Sigmoid colon (tissue), 7 donors: ENCODE measurements around the gene SDHC. TPM values are rescaled to one million over a fixed set of nuclear protein-coding genes. Genes with fewer than 3 reads are reported as not detected.

ENCODE experiments used
- DNase-seq: peaks from one replicate; pipeline ENCODE4 v3.0.0-alpha.2; 2019
- H3K27ac ChIP-seq, 4 donors: fragments of 200-600 bp; sonication (generic); one replicate each; pipeline ENCODE4 v1.5.1; 2016 to 2019; ENCODE audit warnings: mild to moderate bottlenecking in 1 of 4
- H3K27me3 ChIP-seq, 3 donors: fragments of 200-600 bp; sonication (generic); one replicate each; pipeline ENCODE4 v1.5.1; 2019; ENCODE audit warnings: mild to moderate bottlenecking in 1 of 3
- H3K36me3 ChIP-seq, 4 donors: fragments of 200-600 bp; sonication (generic); one replicate each; pipeline ENCODE4 v1.5.1; 2016 to 2019
- H3K4me1 ChIP-seq, 4 donors: fragments of 200-600 bp; sonication (generic); one replicate each; pipeline ENCODE4 v1.5.1; 2017 to 2019
- H3K4me3 ChIP-seq, 4 donors: fragments of 200-600 bp; sonication (generic); one replicate each; pipeline ENCODE4 v1.5.1; 2017 to 2019; ENCODE audit warnings: mild to moderate bottlenecking in 2 of 4, moderate library complexity in 1 of 4
- H3K9me3 ChIP-seq, 4 donors: fragments of 200-600 bp in 3 of 4; sonication (generic) in 3 of 4; one replicate each; pipeline versions ENCODE4 v1.5.1 to v1.6.1; 2013 to 2019
- EP300 ChIP-seq, 4 donors: sonication (generic); formaldehyde crosslinking; IDR thresholded peaks; one replicate each; pipeline ENCODE4 v1.6.1; 2017; ENCODE audit warnings: antibody characterized with exemption in 4 of 4
- POLR2A ChIP-seq, 2 donors: fragments of 450-650 bp; IDR thresholded peaks; one replicate each; pipeline ENCODE4 v1.6.1; 2016; ENCODE audit warnings: antibody characterized with exemption in 2 of 2, mild to moderate bottlenecking in 2 of 2, moderate library complexity in 2 of 2
- POLR2AphosphoS5 ChIP-seq, 4 donors: sonication (generic); formaldehyde crosslinking; IDR thresholded peaks; one replicate each; pipeline ENCODE4 v1.6.1; 2017; ENCODE audit warnings: antibody characterized with exemption in 4 of 4
- WGBS, 2 donors: extraction: QIAGEN DNeasy Blood & Tissue Kit; methylation state at CpG; one replicate each; pipeline ENCODE4 v1.1.7; 2013; 5-methylcytosine and 5-hydroxymethylcytosine counted together
- intact Hi-C: fragments of 100-400 bp; cut with DNase I; formaldehyde crosslinking; loops from one replicate; pipeline ENCODE4 v1.15.1; 2023
- polyA plus RNA-seq, 3 donors: library from polyadenylated mRNA; stranded (reverse); fragments of 200-250 nt; gene quantifications; one replicate each; pipeline ENCODE4 v1.2.3, GENCODE V29; 2013
- total RNA-seq, 4 donors: library from RNA; depleted of rRNA; stranded (reverse); fragments of >200 nt; gene quantifications; one replicate each; pipeline ENCODE4 v1.1.0, GENCODE V29; 2016
- TF ChIP-seq, protein P1 (sequence below), 4 experiments: fragments of 450-650 bp in 3 of 4; fragments of 200-600 bp in 1 of 4; IDR thresholded peaks; one replicate each; pipeline ENCODE4 v1.5.1; 2016 to 2019; ENCODE audit warnings: antibody characterized with exemption in 4 of 4, mild to moderate bottlenecking in 3 of 4, moderate library complexity in 2 of 4
- donor health status: healthy with polysubstance abuse.
- donor health status: Bipolar disorder and iron deficiency.
- donor health status: healthy.

SDHC gene
- total and polyA plus RNA-seq, 7 donors = 21.2 to 371 (median 83.5) TPM

DNA sequence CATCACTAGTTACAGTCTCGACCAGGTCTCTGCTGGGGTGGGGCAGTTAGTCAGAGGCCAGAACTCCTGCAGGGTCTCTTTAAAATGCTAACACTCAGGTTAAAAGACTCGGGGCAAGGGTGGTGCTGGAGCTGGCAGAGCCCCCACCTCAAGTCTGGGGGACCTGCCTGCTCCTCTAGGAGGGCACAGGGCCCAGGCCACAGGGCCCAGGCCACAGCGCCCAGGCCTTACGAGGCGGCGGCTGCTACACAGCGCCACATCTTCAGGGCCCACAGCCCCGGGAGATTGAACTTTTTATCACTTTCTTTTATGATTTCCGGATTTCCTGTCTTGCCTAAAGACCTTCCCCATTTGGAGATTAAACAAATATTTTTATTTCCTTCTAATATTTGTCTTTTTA, 14.8 kb upstream of the SDHC start:
- Histone ChIP-seq H3K27me3 (no peaks in the 10 kb centered on the region), H3K4me1 (peaks cover 0 to 3% (median under 1%) of the 10 kb centered on the region in 4 donors), H3K4me3 (no peak overlapping the region), H3K9me3 (no peaks in the 10 kb centered on the region), H3K27ac (no peak overlapping the region), H3K36me3 (no peaks in the 10 kb centered on the region)
- WGBS, 2 donors = 70 to 74% methylated on average over 9 of the region's 9 CpGs
- no peak for DNase-seq
- TF ChIP-seq EP300 (IDR thresholded peaks at IDR 0.05) (no peak), POLR2AphosphoS5 (IDR thresholded peaks at IDR 0.05) (no peak)
- intact Hi-C loops = no loop called here

DNA sequence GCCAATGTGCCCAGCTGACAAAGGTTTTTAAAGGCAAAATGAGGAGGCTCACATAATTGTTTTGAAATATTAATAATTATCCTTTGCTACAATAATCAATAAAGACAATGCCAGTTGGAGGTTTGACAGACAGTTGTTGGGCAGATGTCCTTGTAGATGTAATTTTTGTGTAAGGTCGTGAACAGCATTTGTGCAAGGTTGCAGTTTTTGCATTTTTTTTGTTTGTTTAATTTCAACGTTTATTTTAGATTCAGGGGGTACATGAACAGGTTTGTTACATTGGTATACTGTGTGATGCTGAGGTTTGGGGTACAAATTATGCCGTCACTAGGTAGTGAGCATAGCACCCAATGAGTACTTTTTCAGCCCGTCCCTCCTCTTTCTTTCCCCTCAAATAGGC, 13.7 kb upstream of the SDHC start:
- Histone ChIP-seq H3K4me1 (peaks cover 0 to 14% (median 9%) of the 10 kb centered on the region in 4 donors), H3K36me3 (no peaks in the 10 kb centered on the region), H3K9me3 (no peaks in the 10 kb centered on the region), H3K4me3 (no peak overlapping the region), H3K27ac (no peak overlapping the region), H3K27me3 (no peaks in the 10 kb centered on the region)
- DNase-seq = no peak
- WGBS, 2 donors = 89 to 90% methylated on average over 4 of the region's 4 CpGs
- TF ChIP-seq, protein P1, sequence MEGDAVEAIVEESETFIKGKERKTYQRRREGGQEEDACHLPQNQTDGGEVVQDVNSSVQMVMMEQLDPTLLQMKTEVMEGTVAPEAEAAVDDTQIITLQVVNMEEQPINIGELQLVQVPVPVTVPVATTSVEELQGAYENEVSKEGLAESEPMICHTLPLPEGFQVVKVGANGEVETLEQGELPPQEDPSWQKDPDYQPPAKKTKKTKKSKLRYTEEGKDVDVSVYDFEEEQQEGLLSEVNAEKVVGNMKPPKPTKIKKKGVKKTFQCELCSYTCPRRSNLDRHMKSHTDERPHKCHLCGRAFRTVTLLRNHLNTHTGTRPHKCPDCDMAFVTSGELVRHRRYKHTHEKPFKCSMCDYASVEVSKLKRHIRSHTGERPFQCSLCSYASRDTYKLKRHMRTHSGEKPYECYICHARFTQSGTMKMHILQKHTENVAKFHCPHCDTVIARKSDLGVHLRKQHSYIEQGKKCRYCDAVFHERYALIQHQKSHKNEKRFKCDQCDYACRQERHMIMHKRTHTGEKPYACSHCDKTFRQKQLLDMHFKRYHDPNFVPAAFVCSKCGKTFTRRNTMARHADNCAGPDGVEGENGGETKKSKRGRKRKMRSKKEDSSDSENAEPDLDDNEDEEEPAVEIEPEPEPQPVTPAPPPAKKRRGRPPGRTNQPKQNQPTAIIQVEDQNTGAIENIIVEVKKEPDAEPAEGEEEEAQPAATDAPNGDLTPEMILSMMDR (IDR thresholded peaks at IDR 0.05) = no peak
- TF ChIP-seq POLR2AphosphoS5 (IDR thresholded peaks at IDR 0.05) (no peak), POLR2A (IDR thresholded peaks at IDR 0.05) (no peak), EP300 (IDR thresholded peaks at IDR 0.05) (no peak)
- intact Hi-C loops = no loop called here

DNA sequence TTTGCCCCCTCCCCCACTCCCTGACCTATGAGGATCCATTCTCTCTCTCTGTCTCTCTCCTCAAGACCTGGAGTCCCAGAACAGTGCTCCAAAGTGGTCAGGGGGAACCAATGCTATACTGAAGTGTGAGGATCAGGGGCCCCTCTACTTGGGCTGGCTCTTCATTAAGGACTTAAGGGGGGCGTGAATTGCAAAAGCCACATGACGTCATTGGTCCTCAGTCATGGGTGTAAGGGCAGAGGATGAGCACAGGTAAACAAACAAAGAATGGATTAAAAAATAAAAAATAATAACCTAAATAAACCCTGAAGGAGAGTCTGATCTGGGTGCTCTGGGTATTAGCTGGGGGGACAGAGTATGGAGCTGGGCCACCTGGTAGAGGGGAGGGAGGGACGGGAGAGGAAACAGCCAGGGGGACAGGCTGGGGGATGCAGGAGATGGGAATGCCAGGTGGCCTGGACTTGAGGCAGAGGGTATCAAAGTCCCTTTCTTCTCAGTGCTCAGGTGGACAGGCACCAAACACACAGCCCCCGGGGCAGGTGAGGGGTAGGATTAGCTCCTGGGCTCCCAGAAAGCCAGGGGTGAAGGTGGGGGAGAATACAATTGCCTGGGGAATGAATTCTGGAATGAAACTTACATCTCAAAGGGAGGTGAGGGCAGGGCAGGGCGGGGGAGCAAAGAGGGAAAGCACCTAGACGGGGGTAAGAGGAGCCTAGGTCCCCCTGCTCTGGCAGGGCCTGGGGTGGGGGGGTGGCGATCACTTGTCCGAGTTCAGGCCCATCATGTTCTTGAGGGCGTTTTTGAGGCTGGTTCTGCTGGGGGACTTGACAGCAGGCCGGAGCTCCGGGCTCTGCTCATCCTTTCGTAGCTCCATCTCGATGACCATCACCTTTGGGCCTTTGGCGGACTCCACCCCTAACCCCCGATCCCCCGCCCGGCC, 9.0 kb upstream of the SDHC start:
- no peaks in the 10 kb centered on the region for H3K27me3 ChIP-seq
- H3K4me1 ChIP-seq = peaks cover 0 to 26% (median 17%) of the 10 kb centered on the region in 4 donors
- intact Hi-C loops = loop anchor here (5.0 kb wide), 1 partner anchor 78 kb away; the partner anchor contains the start of gene TOMM40L
- no peaks in the 10 kb centered on the region for H3K36me3 ChIP-seq
- 12 to 13% methylated on average over 17 of the region's 17 CpGs for WGBS, 2 donors
- H3K27ac ChIP-seq = peak overlapping the region; percentile 37 to 65 (median 55)
- H3K4me3 ChIP-seq = peak overlapping the region; percentile 49 to 69 (median 60)
- no peaks in the 10 kb centered on the region for H3K9me3 ChIP-seq
- DNase-seq = no peak
- TF ChIP-seq EP300 (IDR thresholded peaks at IDR 0.05) (no peak), POLR2A (IDR thresholded peaks at IDR 0.05) (no peak), POLR2AphosphoS5 (IDR thresholded peaks at IDR 0.05) (no peak)
- TF ChIP-seq, protein P1 (IDR thresholded peaks at IDR 0.05) = no peak

DNA sequence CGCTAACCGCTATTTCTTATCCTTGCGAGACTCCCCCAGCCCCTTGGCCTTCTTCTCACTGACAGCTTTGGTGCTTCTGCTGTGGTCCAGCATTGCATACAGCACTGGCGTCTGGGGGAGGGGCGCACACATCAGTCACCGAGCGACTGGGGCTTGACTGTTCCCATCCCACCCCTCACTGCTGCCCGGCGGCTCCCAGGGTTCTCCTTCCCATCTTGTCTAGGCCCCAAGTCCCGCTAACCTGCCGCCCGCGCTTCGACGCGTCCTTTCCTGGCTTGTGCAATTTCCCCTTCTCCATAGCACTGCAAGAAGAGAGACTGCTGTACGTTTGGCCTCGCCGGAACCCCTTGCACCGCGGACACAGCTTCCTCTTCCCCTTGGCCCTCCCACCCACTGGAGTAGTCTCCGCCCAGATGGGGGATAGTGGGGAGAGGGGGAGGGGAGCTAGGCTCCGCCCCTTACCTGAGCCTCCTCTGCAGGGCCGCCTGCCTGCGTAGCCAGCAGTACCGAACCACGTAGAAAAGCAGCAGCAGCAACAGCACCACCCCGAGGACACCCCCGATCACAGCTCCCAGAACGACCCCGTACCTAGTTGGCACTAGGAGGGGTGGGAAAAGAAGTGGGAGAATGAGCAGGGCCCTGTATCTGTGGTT, 8.2 kb upstream of the SDHC start:
- H3K36me3 ChIP-seq = no peaks in the 10 kb centered on the region
- no peaks in the 10 kb centered on the region for H3K9me3 ChIP-seq
- H3K27me3 ChIP-seq = no peaks in the 10 kb centered on the region
- intact Hi-C loops = loop anchor here (5.0 kb wide), 1 partner anchor 79 kb away; the partner anchor contains the start of gene TOMM40L
- TF ChIP-seq, protein P1 (IDR thresholded peaks at IDR 0.05) = no peak
- TF ChIP-seq POLR2AphosphoS5 (IDR thresholded peaks at IDR 0.05) = peak in 3 of 4 donors; percentile 60 to 79 (median 67)
- no peak for TF ChIP-seq EP300 (IDR thresholded peaks at IDR 0.05)
- no peak for TF ChIP-seq POLR2A (IDR thresholded peaks at IDR 0.05)
- 2 to 3% methylated on average over 31 of the region's 31 CpGs for WGBS, 2 donors
- H3K27ac ChIP-seq = peak overlapping the region; percentile 37 to 65 (median 55)
- H3K4me3 ChIP-seq = peak overlapping the region; percentile 49 to 69 (median 60)
- peak; percentile 90 for DNase-seq
- H3K4me1 ChIP-seq = peaks cover 0 to 26% (median 17%) of the 10 kb centered on the region in 4 donors
